ENCODE measurements around the gene FAM78B. TPM values are rescaled to one million over a fixed set of nuclear protein-coding genes. Genes with fewer than 3 reads are reported as not detected.

FAM78B gene
- total and polyA plus RNA-seq, 2 of the 8 experiments (the other 6 are each of a cell fraction or from before 2014, with no cell fraction given), result 2.3 to 3.6 TPM

DNA sequence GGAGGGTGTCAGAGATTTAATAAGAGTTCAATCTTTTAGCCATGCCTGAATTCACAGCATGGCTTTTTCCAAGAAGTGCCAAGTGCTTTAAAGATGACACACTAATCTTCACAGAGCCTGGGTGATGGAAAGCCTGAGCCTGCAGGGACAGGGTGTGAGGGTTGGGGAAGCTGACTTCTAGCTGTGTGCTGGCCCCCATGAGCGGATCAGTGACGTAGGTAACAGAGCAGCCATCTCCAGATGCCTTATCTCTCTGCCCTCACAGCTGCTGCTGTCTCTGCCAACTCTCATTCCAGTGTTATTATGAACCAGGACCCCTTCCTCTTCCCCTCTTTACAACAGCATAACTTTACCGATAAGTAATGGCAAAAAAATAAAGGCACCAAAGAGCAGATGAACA is 30.6 kb downstream of the FAM78B start:
- no peak overlapping the region for H2AFZ ChIP-seq (ENCODE audit: low read length)
- no peak for TF ChIP-seq JUN (IDR thresholded peaks at IDR 0.05; ENCODE audit: low read depth, low read length)
- no peak for TF ChIP-seq CHD2 (IDR thresholded peaks at IDR 0.05; ENCODE audit: low read length)
- no peak for TF ChIP-seq POLR2A (IDR thresholded peaks at IDR 0.05; ENCODE audit: control extremely low read depth in 1 of 2, low read depth in 2 of 2, low read length in 2 of 2)
- no peak for TF ChIP-seq PHF8 (conservative IDR thresholded peaks at IDR 0.05; ENCODE audit: low read depth, low read length)
- TF ChIP-seq RFX5 (IDR thresholded peaks at IDR 0.05; ENCODE audit: borderline replicate concordance, low read depth, low read length), result no peak
- TF ChIP-seq, protein P1, sequence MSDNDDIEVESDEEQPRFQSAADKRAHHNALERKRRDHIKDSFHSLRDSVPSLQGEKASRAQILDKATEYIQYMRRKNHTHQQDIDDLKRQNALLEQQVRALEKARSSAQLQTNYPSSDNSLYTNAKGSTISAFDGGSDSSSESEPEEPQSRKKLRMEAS (IDR thresholded peaks at IDR 0.05), result no peak
- TF ChIP-seq CTBP2 (IDR thresholded peaks at IDR 0.05; ENCODE audit: borderline replicate concordance, insufficient read depth, insufficient read length, low read length), result no peak
- TF ChIP-seq CEBPB (IDR thresholded peaks at IDR 0.05; ENCODE audit: low read depth, low read length), result no peak
- TF ChIP-seq KDM1A (IDR thresholded peaks at IDR 0.05; ENCODE audit: borderline replicate concordance, low read length), result no peak
- no peak for TF ChIP-seq CBX5 (IDR thresholded peaks at IDR 0.05; ENCODE audit: low read depth, low read length)
- TF ChIP-seq, protein P2, sequence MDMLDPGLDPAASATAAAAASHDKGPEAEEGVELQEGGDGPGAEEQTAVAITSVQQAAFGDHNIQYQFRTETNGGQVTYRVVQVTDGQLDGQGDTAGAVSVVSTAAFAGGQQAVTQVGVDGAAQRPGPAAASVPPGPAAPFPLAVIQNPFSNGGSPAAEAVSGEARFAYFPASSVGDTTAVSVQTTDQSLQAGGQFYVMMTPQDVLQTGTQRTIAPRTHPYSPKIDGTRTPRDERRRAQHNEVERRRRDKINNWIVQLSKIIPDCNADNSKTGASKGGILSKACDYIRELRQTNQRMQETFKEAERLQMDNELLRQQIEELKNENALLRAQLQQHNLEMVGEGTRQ (IDR thresholded peaks at IDR 0.05; ENCODE audit: low read length), result no peak
- TF ChIP-seq SAP30 (IDR thresholded peaks at IDR 0.05; ENCODE audit: insufficient read depth, insufficient replicate concordance, low read length), result no peak
- no peak for TF ChIP-seq RXRA (IDR thresholded peaks at IDR 0.05; ENCODE audit: insufficient read depth, low read depth, low read length)

More for the DNA sequence above, 30.6 kb downstream of the FAM78B start:
- H2AK5ac ChIP-seq (ENCODE audit: low read depth, low read length), result no peak overlapping the region
- no peak overlapping the region for H4K91ac ChIP-seq (replicated peaks; ENCODE audit: insufficient read length, low read length)
- no peak overlapping the region for H3K14ac ChIP-seq (ENCODE audit: insufficient read length)
- no peak overlapping the region for H3K27ac ChIP-seq (ENCODE audit: low read depth, low read length)
- H3K23me2 ChIP-seq (ENCODE audit: low read depth, low read length), result no peaks in the 10 kb centered on the region
- H3K79me2 ChIP-seq (ENCODE audit: control insufficient read depth in 1 of 2, insufficient read depth in 2 of 2, low read length in 2 of 2), result no peaks in the 10 kb centered on the region
- no peaks in the 10 kb centered on the region for H3K4me1 ChIP-seq (replicated peaks in 1 of 4; ENCODE audit: control insufficient read depth in 3 of 4, insufficient read depth in 4 of 4, low read length in 3 of 4)
- no peaks in the 10 kb centered on the region for H3K9me3 ChIP-seq (ENCODE audit: insufficient read depth in 2 of 2, low read depth in 1 of 2, low read length in 1 of 2)
- WGBS, 2 experiments (ENCODE audit: extremely low coverage in 1 of 2, insufficient coverage in 1 of 2, insufficient read length in 1 of 2, insufficient replicate concordance in 2 of 2, low coverage in 1 of 2, low lambda C conversion rate in 2 of 2, missing lambda C conversion rate in 1 of 2), result 90% methylated on average over 3 of the region's 3 CpGs; no CpG with 5 or more reads in 1 of the 2 experiments
- no peak overlapping the region for H3K4me2 ChIP-seq (ENCODE audit: insufficient read depth in 1 of 2, low read depth in 2 of 2, low read length in 2 of 2)
- no peak overlapping the region for H3K23ac ChIP-seq (ENCODE audit: insufficient read length)
- H2BK5ac ChIP-seq (ENCODE audit: low read depth, low read length), result no peak overlapping the region
- H4K20me1 ChIP-seq (replicated peaks in 1 of 2; ENCODE audit: control insufficient read depth in 1 of 2, insufficient read depth in 2 of 2, low read length in 2 of 2), result no peaks in the 10 kb centered on the region
- DNase-seq (ENCODE audit: low read depth in 1 of 2, low spot score in 2 of 2) (no peak), FAIRE-seq (no peak)
- POLR2A ChIA-PET (ENCODE audit: partially characterized antibody), result no interaction called here
- no peak overlapping the region for H3K18ac ChIP-seq (ENCODE audit: extremely low read depth, low read length)
- H2BK12ac ChIP-seq (ENCODE audit: low read depth, low read length), result no peak overlapping the region
- no peak overlapping the region for H2BK20ac ChIP-seq (ENCODE audit: low read length)
- no peak overlapping the region for H2BK15ac ChIP-seq (ENCODE audit: low read length)
- H3K36me3 ChIP-seq (ENCODE audit: control insufficient read depth in 2 of 4, insufficient read depth in 4 of 4, low read length in 3 of 4), result no peaks in the 10 kb centered on the region
- no peak overlapping the region for H3K4ac ChIP-seq (replicated peaks; ENCODE audit: insufficient read length, low read depth, low read length)
- H2BK120ac ChIP-seq (replicated peaks; ENCODE audit: low read depth, low read length), result no peak overlapping the region
- no peaks in the 10 kb centered on the region for H3K27me3 ChIP-seq (replicated peaks in 1 of 4; ENCODE audit: control insufficient read depth in 3 of 4, extremely low read depth in 1 of 4, insufficient read depth in 3 of 4, low read length in 3 of 4)
- H3K79me1 ChIP-seq (ENCODE audit: low read depth, low read length), result no peaks in the 10 kb centered on the region
- no peak overlapping the region for H3K9ac ChIP-seq (replicated peaks in 1 of 4; ENCODE audit: extremely low read depth in 1 of 4, low read depth in 3 of 4, low read length in 3 of 4)
- H3K4me3 ChIP-seq (ENCODE audit: extremely low read depth in 1 of 4, insufficient read depth in 2 of 4, low read depth in 3 of 4, low read length in 4 of 4), result no peak overlapping the region
- no peak overlapping the region for H3K56ac ChIP-seq (replicated peaks; ENCODE audit: insufficient read length, low read depth, low read length)
- CTCF ChIA-PET (ENCODE audit: partially characterized antibody), result interaction anchor here (0.8 to 1.9 kb wide), 7 partner anchors 12 to 342 kb away, joined by 3 to 13 read pairs (median 3); no protein-coding TSS in a partner anchor
- no peak overlapping the region for H4K8ac ChIP-seq (ENCODE audit: extremely low read depth, insufficient read depth, low read length)
- no peak overlapping the region for H4K5ac ChIP-seq (ENCODE audit: insufficient read length, low read depth, low read length)
